HG03571 (cell line): Measurements from ENCODE around the gene SNRNP40.

Source experiments
- ATAC-seq: cut with Tn5 transposase; IDR thresholded peaks from one replicate; pipeline ENCODE4 v1.9.1; 2021; ENCODE audit not compliant: unreplicated experiment

Gene SNRNP40

DNA sequence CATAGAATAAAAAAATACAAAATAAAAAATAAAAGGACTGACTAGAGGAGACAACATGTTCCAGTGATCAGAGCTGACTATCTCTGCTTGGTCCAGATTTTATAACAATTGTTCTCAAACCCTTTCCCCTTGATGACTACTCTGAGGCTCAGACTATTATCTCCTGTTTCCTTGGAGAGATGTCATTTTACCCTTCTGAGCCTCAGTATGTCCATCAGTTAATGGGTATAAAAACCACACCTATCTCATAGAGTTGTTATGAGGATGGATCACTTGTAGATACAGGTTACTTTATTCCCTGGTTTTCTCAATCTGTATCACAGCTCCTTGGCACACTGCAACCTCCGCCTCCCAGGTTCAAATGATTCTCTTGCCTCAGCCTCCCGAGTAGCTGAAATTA lies 63.9 kb downstream of the SNRNP40 start:
- ATAC-seq = no peak

DNA sequence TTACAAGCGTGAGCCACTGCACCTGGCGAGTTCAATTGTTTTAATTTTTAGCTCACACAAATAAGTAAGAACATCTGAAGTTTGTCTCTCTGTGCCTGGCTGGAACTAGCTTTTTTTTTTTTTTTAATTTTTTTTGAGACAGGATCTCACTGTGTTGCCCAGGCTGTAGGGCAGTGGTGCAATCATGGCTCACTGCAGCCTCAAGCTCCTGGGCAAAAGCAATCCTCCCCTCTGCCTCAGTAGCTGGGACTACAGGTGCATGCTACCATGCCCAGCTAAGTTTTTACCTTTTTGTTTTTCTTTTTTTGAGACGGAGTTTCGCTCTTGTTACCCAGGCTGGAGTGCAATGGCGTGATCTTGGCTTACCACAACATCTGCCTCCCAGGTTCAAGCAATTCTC lies 64.8 kb downstream of the SNRNP40 start:
- ATAC-seq = no peak

DNA sequence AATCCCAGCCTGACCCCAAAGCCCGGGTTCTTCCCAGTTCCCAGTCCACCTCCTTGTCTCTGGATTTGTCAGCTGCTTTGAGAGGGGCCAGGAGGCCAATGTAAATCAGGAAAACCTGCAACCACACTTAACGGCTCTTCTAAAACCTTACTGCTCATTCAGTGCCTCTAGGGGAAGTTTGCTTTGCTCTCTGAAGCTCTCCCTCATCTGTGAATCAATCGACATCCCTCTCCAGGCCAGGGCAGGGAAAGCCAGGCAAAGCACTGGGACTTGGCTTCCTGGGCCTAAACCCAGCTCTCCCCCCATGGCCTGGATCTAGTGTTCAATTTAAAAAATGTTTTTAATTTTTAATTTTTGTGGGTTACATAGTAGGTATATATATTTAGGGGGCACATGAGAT lies 66.2 kb downstream of the SNRNP40 start:
- ATAC-seq = no peak

DNA sequence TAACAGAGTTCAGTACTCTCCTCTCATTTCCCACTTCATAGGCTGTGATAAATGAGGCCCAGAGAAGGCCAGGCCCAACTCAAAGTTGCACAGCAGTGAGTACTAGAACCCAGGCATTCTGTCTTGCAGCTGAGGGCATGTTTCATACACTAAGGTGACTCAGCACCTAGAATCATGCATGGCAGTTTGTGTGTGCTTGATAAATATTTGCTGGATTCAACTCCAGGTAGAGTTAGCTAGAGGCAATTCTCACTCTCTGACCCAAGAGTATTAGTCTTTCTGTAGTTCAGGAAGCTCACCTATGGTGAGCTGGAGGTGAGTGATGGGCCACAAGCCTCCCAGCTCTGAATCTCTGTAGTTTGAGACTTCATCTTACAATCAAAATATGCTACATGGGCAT lies 67.6 kb downstream of the SNRNP40 start:
- ATAC-seq = no peak

DNA sequence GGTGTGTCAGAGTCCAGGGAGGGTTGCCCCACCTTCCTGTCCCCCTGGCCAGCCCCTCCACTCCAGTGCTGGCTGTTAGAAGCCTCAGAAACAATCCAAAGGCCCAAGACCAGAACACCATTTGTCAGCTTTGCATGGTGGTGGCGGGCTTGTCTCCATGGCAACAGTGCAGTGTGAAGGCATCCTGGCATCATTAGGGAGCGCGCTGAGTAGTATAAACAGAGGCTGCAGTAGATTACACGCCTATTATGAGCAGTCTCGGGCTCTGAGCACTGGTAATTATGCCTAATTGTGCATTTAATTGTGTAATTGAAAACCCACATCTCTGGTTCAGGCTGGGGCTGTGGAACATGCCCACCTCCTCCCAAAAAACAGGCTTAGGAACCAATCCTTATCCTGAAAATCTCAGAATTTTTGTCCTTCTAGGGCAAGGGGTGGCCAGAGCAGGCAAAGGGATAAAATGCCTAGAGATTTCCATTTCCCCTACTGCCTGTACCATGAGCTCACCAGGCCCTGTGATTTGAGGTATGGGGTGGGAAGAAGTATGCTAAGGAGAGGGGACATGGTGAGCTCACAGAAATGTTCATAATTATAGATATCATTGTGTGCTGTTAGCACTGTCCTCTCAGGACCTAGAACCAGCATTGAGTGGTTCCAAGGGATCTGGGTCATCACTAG lies 68.6 kb downstream of the SNRNP40 start:
- no peak for ATAC-seq

DNA sequence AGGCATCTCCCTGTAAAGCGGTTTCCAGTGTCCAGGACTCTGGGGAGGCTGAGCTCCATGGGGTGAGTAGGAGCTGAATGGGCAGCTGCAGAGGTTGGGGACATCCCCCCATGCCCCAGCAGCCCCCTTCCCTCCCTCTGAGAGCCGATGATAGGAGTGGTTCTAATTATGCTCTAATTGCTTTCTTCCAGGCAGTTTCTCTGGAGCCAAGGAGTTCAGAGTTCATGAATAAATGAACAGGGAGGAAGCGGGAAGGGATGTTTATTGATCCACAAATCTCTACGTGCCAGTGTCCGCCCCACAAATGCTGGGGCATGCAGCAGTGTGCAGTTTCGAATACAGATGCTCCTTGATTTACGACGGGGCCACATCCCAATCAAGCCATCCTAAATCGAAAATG lies 72.5 kb downstream of the SNRNP40 start:
- no peak for ATAC-seq

DNA sequence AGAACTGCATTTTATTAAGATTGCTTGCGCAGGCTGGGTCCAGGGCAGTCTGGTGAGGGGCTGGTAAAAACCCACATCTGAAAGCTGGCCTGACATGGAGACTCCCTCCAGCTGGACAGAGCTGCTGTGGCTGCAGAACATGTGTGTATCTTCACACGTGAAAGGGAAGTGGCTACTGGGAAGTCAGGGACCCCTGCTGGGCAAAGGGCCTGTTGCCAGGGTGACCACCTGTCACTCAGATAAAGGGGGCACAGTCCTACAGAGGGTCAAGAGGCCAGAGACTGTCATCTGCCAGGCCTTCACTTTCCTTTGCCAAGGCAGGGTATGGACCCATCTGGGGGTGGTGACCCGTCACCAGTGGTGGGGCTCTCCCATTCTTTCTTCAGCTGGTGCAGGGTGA lies 74.4 kb downstream of the SNRNP40 start:
- ATAC-seq = no peak

DNA sequence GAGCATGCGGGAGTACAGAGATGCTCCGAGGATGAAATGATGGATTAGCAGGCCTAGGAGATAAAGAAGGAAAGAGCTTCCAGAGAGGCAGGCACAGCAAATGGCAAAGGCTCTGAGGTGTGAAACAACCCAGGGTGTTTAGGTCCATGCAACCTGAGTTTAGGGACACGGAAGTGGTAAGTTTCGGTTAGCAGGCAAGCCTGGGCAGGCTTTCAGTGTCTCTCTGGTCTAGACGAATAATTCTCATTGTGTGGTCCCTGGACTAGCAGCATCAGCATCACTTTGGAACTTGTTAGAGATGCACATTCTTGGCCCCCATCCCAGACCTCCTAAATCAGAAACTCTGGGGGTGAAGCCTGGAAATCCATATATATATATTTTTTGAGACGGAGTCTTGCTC lies 75.5 kb downstream of the SNRNP40 start:
- no peak for ATAC-seq

DNA sequence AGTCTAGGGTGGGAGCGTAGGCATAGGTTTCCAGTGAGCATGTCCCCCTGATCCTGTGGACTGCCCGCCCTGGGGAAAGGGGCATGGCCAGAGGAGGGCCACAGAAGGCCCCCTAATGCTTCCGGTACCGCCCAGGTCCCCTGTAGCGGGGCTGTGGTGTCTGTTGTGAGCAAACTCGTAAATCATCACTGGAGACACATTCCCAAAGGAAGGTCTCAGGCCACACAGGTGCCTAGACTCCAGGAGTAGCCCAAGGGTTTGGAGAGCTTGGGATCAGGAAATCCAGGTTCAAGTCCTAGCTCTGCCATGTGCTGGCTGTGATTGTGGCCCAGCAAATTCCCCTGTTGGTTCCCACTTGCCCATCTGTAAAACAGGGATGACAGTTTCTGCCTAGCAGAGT lies 77.1 kb downstream of the SNRNP40 start:
- no peak for ATAC-seq

DNA sequence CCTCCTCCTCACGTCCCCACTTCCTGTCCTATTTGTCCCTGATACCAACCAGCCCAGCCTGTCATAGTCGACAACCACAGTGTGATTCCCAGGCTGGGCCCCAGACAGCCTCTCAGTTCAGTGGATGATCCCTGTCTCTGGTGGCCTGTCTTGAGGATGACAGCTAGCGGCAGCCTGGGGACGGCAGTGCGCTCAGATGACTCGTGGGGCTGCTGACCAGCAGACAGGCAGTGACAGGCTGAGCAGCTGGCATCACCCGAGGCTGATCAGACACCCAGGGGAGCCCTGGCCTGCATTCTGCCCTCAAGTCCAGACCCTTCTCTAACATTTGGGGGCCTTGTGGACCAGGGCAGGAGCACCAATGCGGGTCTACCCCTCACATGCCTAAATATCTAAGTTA lies 77.9 kb downstream of the SNRNP40 start:
- no peak for ATAC-seq

DNA sequence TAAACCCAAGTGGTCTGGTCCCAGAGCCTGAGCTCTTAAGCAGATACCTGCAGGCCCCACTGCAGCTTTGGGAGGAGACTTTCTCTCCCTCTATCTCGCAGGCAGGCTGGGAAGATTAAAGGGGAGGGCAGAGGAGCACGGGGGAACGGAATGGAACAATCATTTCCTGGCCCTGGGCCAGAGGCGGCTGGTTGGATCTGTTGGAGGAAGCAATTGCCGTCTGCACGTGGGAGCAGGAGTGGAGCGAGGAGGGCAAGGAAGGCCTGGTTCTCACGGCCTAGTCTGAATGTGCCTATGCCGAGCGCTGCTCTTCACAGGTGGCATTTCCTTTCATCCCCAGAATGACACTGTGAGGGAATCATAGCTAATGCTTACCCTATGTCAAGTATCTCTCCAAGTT lies 80.6 kb downstream of the SNRNP40 start:
- no peak for ATAC-seq

DNA sequence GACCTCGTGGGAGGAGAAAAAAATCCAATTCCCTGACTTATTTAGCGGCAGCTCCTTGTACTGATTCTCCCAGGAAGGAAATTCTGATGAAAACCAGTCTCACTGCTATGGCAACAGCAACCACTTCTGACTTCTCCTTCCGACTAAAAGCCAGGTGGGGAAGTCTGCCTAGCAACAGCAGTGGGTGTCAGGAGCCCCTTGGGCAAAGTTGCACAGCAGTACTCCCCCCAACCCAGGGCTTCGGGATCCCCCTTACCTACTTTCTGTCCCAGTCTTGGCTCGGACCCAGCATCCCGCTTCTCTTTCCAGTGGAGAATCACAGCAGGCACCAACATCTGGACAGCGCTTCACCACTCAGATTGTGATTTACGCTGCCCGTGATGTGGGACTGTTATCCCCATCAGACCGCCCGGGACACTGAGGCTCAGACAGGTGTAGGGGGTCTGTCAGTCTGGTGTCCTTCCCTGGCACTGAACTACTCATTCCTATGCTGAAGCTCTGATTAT lies 81.5 kb downstream of the SNRNP40 start:
- no peak for ATAC-seq

DNA sequence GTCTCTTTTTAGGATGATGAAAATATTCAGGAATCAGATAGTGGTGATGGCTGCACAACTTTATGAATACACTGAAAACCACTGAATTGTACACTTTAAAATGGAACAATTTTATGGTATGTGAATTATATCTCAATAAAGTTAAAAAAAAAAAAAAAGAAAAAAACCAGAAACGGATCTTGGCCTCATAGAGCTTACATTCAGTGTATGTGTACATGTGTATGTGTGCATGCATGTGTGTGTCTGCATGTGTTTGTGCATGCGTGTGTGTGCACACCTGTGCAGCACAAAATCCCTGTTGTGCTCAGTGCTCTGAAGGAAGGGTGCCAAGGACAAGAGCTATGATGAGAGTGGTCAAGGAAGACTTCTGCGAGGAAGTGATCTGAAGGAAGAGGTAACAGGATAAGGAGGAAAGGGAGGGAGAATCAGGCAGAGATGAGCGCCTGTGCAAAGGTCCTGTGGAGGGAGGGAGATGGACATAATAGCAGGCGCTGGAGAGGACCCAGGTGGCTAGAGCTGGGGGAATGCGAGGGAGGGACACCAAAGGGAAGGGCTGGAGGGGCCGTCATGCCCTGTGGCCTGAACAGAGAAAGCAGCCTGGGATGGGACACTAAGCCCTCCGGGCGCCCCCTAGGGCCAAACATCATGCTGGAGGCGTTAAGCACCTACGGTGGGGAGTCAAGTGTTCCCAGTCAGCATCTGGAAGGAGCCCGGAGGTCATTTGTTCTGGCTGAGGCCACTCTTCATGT lies 82.1 kb downstream of the SNRNP40 start:
- ATAC-seq = no peak
